T-helper 9 cell (primary cell): Measurements from ENCODE around the gene KCNH2.

Experiments used
- DNase-seq: peaks from one replicate; pipeline ENCODE4 v3.0.0-alpha.2; 2020

The KCNH2 gene

DNA sequence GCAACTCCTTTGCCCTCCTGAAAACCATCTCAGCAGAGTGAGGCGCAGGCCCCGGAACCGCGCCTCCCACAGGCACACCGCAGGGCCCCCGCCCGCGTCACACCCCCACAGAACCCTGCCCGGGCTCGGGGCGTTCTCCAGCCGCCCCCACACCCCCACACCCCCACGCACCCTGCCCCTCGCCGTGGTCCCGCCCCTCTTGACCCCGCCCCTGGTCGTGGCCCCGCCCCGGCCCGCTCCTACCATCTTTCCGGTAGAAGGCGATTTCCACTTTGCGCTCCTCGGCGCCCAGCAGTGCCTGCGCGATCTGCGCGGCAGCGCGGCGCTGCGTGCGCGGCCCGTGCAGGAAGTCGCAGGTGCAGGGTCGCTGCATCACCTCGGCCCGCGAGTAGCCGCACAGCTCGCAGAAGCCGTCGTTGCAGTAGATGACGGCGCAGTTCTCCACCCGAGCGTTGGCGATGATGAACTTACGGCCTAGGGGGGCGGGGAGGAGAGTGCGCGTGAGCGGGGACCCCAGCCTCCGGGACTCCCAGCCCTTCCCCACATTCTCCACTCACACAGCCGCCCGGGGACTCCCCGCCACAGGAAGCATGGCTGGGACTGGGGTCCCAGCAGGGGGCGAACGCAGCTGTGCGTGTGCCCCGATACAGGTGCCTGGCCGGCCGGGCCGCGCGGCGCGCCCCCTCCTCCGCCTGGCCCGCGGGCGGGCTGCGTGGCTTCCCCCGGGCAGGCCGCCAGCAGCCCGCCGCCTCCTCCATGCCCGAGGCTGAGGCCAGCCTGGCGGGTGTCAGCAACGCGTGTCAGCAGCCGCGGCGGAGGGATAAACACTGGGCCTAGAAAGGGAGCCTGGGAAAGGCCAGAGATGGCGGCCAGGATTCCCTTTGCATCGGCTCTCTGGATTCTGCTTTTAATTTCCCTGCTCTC, 3.4 kb downstream of the KCNH2 start:
- peak; percentile 81 for DNase-seq

DNA sequence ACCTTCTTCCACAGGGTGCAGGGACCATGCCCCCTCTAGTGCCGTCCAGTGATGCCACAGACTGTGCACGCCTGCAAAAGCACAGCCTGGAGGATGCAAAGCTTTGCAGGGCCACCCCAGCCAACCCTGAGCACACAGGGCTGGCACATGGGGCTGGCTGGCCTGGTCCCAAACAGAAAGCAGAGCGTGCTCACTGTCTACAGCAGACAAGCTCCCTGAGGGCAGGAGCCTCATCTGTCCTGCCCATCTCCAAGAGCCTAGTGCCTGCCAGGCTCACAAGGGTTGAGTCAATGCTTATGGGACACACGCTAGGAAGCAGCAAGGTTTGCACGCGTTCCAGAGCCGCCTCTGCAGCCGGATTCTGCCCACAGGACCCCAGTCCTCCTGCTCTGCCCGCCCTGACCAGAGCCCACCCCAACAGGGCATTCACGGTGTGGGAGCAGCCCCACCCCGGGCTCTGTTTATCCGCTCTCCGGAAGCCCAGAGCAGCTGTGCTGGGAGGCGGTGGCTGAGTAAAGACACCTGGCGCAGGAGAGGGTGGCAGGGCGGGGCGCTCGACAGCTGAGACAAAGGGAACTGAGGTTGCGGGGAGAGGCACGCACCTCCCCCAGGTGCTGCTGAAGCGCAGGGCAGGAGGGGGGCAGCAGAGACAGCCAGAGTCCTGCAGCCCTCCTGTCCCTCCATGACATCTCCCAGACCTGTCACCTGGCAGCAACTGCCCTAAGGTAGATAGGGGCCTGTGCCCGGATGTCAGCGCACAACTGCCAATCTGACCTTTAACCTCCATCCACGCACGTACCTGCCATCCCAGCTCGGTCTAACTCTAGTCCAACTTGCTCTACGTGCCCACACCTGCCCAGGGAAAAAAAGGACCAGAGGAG, 4.3 kb downstream of the KCNH2 start:
- peak; percentile 29 for DNase-seq

GRCh38 chr7:150972741-150973140, 5.4 kb downstream of the KCNH2 start:
- DNase-seq: no peak

DNA sequence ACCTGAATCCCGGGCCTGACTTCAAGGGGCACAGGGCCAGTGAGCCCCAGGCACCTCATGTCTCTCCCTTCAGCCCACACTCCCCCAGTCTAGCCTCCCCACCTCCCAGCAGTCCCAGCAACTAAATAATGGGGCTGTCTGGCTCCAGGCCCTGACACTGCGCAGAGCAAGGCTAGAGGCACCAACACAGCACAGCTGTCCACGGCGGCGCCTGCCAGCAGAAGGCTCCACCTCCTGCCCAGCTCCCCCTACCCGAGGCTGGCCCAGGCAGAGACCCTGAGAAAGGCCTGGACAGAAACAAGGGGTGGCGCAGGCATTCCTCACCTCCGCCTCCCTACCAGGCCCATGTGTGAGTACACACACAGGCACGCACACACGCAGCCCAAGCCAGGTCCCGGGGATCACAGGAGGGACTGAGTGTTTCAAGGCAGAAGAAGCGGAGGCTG, 6.1 kb downstream of the KCNH2 start:
- no peak for DNase-seq

- no peak for DNase-seq
Observed at GRCh38 chr7:150971242-150972022, 6.7 kb downstream of the KCNH2 start.

- no peak for DNase-seq
Observed at GRCh38 chr7:150970424-150970823, 7.7 kb downstream of the KCNH2 start.

DNA sequence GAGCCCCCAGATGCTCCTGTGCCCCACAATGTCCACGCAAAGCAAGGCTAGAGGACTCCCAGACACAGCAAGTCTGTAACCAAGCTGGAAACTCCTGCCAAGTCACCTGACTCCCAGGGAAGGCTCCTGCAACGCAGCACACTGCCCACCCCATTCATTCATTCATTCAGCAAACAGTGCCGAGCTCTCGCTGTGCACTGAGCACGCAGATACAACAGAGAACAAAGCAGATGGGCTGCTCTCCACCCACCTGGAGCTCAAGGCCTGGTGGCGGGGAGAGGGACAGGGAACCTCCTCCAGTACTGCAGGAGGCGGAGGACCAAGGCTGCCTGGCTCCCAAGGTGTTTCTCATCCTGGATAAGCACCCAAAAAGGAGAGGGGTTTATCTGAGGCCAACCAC, 8.6 kb downstream of the KCNH2 start:
- DNase-seq: no peak

GRCh38 chr7:150968734-150969372, 9.3 kb downstream of the KCNH2 start:
- DNase-seq: no peak

DNA sequence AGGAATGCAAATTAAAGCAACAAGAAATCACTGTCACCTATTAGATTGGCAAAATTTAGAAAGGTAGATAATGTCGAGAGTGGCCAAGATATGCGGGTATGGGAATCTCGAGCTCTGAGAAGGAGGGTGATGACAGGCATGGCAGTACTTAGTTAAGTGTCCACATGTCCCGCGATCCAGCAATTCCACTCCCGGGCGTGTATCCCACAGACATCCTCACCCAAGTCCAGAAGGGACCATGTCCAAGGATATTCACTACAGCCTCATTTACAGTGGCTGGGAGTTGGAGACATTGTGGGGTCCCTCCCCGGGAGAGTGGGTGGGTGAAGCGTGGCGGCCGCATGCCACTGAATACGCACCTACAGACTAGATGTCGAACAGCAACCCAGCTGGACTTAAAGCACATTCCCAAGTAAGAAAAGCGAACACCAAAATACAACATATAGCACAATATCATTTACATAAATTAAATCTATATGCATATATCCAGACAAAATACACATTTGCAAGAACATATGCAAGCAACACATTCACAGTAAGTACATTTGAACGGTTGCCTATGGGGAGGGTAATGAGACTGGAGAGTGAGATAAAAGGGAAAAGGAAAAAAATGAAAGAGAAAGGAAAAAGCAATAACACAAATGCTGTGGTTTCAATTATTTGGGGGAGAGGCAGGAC, 9.9 kb downstream of the KCNH2 start:
- DNase-seq: no peak

DNA sequence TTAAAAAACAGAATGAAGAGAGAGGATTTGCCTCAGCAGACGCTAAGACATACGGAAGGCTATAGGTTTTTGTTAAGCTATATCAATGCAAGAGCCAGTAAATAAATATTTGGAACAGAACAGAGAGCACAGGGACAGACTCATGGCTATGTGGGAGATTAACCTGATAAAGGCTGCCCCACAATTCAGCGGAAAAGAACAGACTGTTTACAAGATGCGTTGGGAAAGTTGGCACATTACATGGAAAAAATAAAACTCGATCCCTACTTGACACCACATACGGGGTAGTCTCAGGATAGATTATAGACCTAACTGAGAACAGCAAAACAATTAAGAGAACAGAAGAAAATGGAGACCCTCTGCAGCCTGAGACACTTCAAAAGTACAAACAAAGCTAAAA, 10.8 kb downstream of the KCNH2 start:
- DNase-seq: no peak

- no peak for DNase-seq
Observed at GRCh38 chr7:150966002-150966401, 12.1 kb downstream of the KCNH2 start.

DNA sequence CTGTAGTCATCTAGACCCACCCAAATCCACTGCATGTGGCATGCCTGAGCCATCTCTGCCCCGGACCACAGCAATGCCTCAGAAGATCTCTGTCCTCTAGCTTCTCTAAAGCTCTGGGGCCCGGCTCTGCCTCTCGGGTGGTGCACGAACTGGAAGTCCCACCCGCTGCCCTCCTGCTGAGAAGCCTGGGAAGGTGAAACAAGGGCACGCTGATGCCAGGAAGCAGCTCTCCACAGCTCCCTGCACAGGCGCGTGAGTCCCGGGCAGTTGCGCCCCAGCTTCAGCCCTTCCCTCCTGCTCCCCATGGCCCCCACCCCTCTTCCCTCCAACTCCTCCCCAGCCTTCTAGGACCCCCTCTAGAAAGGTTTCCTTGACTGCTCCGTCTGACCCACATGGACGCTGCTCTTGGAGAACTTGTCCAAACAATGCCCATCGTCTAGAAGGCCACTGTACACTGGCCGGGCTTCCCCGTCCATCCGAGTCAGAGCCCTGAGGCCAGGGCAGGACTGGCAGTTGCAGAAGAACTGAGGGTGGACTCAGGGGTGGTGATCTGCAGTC, 12.8 kb downstream of the KCNH2 start:
- DNase-seq: no peak

GRCh38 chr7:150964593-150965111, 13.5 kb downstream of the KCNH2 start:
- no peak for DNase-seq

DNA sequence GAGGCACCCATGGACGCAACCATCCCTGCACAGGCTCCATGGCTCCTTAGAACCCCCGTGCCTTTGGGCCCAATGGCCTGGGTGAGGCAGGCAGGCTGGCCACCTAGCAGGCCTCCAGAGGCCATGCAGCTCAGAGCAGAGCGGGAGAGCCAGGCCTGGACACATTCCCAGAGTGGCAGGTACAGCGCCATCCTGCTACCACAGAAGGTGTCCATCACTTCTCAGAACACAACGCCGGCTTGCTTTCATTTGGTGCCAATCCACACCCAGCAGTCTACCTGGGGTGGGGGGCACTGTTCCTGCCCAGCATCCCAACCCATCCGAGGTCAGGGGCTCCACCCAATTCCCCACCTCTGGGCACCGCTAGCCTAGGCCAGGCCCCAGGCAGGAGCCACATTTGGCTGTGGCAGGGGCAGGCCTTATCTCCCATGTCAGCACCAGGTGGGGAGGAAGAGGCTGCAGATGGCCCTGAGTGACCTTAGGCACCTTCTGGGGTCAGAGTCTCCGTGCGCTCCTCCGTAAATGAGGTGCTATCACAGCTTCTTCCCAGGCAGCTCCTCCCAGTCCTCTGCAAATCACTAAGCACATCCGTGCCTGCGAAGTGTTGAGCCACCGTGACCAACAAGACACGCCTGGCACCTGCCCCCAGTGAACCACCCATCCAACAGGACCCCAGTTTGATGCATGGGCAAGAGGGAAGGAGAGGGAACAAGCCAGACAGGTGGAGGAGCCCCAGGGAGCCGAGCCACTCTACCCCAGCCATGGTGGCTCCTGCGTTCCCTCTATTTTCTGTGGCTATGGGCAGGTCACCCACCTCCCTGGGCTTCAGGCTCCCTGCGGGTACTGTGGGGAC, 14.2 kb downstream of the KCNH2 start:
- DNase-seq: no peak

GRCh38 chr7:150962553-150963399, 15.3 kb downstream of the KCNH2 start:
- DNase-seq: peak; percentile 43

- DNase-seq: no peak
Observed at GRCh38 chr7:150962290-150962552, 15.9 kb downstream of the KCNH2 start.

DNA sequence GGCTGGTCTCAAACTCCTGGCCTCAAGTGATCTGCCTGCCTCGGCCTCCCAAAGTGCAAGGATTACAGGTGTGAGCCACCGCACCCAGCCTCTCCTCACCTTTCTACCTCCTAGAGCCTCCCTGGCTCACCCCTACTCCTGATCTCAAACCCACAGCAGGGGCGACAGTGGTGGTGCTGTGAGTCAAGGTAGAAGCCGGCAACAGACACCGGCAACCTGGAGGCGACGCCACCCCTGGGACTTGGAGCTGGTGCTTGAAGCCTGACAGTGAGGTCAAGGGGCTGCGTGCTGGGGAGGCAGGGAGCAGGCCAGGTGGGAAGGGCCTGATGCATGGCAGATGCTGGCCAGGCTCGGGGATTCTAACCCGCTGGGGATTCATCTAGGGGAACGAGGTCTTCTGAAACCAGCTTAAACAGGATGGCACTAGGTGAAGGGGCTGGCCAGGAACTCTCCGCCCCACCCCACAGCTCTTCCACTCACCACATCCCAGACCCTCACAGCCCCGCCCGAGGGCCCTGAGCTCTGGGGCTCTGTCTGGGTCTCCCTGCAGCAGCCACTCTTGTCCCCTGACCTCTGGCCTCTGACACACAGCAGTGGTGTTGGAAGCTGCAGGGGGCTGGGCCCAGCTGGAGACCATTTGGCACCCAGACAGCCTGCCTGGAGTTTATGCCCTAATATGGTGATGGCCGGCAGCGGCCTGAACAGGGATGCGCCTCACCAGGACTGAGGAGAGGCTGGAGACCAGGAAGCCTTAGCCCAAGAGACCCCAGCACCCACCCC, 16.4 kb downstream of the KCNH2 start:
- no peak for DNase-seq
